Sigmoid colon (tissue), 7 donors: ENCODE results near the gene SDK2. TPM values are rescaled to one million over a fixed set of nuclear protein-coding genes. Genes with fewer than 3 reads are reported as not detected.

ENCODE experiments used
- DNase-seq: peaks from one replicate; pipeline ENCODE4 v3.0.0-alpha.2; 2019
- H3K27ac ChIP-seq, 4 donors: fragments of 200-600 bp; sonication (generic); one replicate each; pipeline ENCODE4 v1.5.1; 2016 to 2019; ENCODE audit warnings: mild to moderate bottlenecking in 1 of 4
- H3K27me3 ChIP-seq, 3 donors: fragments of 200-600 bp; sonication (generic); one replicate each; pipeline ENCODE4 v1.5.1; 2019; ENCODE audit warnings: mild to moderate bottlenecking in 1 of 3
- H3K36me3 ChIP-seq, 4 donors: fragments of 200-600 bp; sonication (generic); one replicate each; pipeline ENCODE4 v1.5.1; 2016 to 2019
- H3K4me1 ChIP-seq, 4 donors: fragments of 200-600 bp; sonication (generic); one replicate each; pipeline ENCODE4 v1.5.1; 2017 to 2019
- H3K4me3 ChIP-seq, 4 donors: fragments of 200-600 bp; sonication (generic); one replicate each; pipeline ENCODE4 v1.5.1; 2017 to 2019; ENCODE audit warnings: mild to moderate bottlenecking in 2 of 4, moderate library complexity in 1 of 4
- H3K9me3 ChIP-seq, 4 donors: fragments of 200-600 bp in 3 of 4; sonication (generic) in 3 of 4; one replicate each; pipeline versions ENCODE4 v1.5.1 to v1.6.1; 2013 to 2019
- EP300 ChIP-seq, 4 donors: sonication (generic); formaldehyde crosslinking; IDR thresholded peaks; one replicate each; pipeline ENCODE4 v1.6.1; 2017; ENCODE audit warnings: antibody characterized with exemption in 4 of 4
- POLR2A ChIP-seq, 2 donors: fragments of 450-650 bp; IDR thresholded peaks; one replicate each; pipeline ENCODE4 v1.6.1; 2016; ENCODE audit warnings: antibody characterized with exemption in 2 of 2, mild to moderate bottlenecking in 2 of 2, moderate library complexity in 2 of 2
- POLR2AphosphoS5 ChIP-seq, 4 donors: sonication (generic); formaldehyde crosslinking; IDR thresholded peaks; one replicate each; pipeline ENCODE4 v1.6.1; 2017; ENCODE audit warnings: antibody characterized with exemption in 4 of 4
- WGBS, 2 donors: extraction: QIAGEN DNeasy Blood & Tissue Kit; methylation state at CpG; one replicate each; pipeline ENCODE4 v1.1.7; 2013; 5-methylcytosine and 5-hydroxymethylcytosine counted together
- intact Hi-C: fragments of 100-400 bp; cut with DNase I; formaldehyde crosslinking; loops from one replicate; pipeline ENCODE4 v1.15.1; 2023
- polyA plus RNA-seq, 3 donors: library from polyadenylated mRNA; stranded (reverse); fragments of 200-250 nt; gene quantifications; one replicate each; pipeline ENCODE4 v1.2.3, GENCODE V29; 2013
- total RNA-seq, 4 donors: library from RNA; depleted of rRNA; stranded (reverse); fragments of >200 nt; gene quantifications; one replicate each; pipeline ENCODE4 v1.1.0, GENCODE V29; 2016
- TF ChIP-seq, protein P1 (sequence below), 4 experiments: fragments of 450-650 bp in 3 of 4; fragments of 200-600 bp in 1 of 4; IDR thresholded peaks; one replicate each; pipeline ENCODE4 v1.5.1; 2016 to 2019; ENCODE audit warnings: antibody characterized with exemption in 4 of 4, mild to moderate bottlenecking in 3 of 4, moderate library complexity in 2 of 4
- donor health status: healthy with polysubstance abuse.
- donor health status: Bipolar disorder and iron deficiency.
- donor health status: healthy.

SDK2 gene
- total and polyA plus RNA-seq, 7 donors, result under 0.01 to 1.9 (median 0.71) TPM

DNA sequence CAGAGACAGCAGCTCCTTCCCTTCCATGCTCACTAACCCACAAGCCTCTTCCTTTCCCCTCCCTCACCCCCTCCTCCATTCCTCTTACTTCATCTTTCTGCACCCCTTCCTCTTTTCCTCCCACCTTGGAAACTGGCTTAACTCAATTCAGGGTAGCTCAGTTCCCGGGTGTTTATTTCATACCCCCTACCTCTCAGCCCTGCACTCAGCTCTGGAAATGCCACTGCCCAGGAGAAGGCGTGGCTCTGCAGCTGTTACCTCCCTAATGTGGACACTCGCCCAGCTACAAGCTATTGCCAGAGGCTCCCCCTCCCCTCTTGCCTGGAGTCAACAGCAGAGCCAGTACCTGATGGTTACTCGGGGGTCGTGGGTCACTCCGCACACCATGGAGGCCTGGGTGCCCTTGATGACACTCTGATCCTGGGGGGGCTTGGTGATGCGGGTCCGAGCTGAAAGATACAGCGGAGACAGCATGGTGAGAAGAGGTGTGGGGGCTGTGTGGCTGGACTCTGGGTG, 214.0 kb downstream of the SDK2 start:
- no peaks in the 10 kb centered on the region for H3K36me3 ChIP-seq
- no peak overlapping the region for H3K4me3 ChIP-seq
- H3K27me3 ChIP-seq, result peaks cover 0 to 21% (median 0%) of the 10 kb centered on the region in 3 donors
- no peak overlapping the region for H3K27ac ChIP-seq
- no peaks in the 10 kb centered on the region for H3K9me3 ChIP-seq
- DNase-seq, result no peak
- intact Hi-C loops, result no loop called here
- peaks cover 0 to 16% (median 7%) of the 10 kb centered on the region in 4 donors for H3K4me1 ChIP-seq
- TF ChIP-seq EP300 (IDR thresholded peaks at IDR 0.05) (no peak), POLR2AphosphoS5 (IDR thresholded peaks at IDR 0.05) (no peak), POLR2A (IDR thresholded peaks at IDR 0.05) (no peak)
- TF ChIP-seq, protein P1, sequence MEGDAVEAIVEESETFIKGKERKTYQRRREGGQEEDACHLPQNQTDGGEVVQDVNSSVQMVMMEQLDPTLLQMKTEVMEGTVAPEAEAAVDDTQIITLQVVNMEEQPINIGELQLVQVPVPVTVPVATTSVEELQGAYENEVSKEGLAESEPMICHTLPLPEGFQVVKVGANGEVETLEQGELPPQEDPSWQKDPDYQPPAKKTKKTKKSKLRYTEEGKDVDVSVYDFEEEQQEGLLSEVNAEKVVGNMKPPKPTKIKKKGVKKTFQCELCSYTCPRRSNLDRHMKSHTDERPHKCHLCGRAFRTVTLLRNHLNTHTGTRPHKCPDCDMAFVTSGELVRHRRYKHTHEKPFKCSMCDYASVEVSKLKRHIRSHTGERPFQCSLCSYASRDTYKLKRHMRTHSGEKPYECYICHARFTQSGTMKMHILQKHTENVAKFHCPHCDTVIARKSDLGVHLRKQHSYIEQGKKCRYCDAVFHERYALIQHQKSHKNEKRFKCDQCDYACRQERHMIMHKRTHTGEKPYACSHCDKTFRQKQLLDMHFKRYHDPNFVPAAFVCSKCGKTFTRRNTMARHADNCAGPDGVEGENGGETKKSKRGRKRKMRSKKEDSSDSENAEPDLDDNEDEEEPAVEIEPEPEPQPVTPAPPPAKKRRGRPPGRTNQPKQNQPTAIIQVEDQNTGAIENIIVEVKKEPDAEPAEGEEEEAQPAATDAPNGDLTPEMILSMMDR (IDR thresholded peaks at IDR 0.05), result no peak
- WGBS, 2 donors, result 41 to 71% methylated on average over 9 of the region's 9 CpGs

DNA sequence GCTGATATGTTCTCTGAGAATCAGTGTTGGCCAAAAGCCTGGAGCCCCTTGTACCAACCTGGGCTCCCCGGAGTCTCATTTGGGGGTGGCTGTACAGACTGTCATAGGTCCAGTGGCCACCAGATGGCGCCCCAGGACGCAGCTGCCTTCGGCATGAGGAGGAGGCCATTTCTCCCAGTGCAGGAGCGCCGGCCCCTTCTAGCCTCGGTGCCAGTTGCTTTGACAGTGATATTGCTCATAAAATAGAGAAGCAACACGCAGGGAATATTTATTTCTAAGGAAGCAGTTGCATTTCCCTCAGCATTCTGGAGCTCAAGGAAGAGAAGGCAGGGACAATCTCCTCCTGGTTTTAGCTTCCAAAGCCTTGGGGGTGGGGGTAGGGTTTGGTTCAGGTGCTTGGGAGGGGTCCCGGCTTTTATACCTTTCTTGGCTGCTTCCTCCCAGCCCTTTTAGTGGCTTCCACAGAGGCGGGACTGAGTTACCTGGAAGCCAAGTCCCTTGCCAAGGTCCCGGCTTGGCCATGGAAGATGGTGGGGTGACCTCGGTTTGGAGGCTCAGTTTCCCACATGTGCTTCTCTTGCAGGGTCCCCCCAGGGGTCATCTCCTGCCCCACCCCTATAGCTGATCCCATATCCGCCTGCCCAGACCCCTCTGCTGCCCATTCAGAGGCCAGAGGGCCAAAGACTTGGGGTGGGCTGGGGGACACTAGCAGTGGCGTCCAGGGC, 214.6 kb downstream of the SDK2 start:
- H3K4me3 ChIP-seq, result no peak overlapping the region

DNA sequence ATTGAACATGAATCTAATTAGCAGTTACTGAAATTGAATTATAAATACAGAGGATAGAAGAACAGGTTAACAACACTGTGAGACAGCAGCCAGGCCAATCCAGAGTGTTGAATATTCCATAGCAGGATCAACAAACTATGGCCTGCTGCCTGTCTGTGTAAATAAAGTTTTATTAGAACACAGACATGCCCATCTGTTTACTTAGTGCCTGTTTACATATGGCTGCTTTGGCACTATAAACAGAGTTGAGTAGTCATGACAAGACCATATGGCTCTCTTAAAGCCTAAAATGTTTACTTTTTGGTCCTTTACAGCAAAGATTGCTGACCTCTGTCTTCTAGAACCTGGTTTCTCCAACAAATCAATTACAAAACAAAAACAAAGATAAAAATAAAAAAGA, 217.0 kb downstream of the SDK2 start:
- Histone ChIP-seq H3K27ac (no peak overlapping the region), H3K4me3 (no peak overlapping the region), H3K4me1 (peaks cover 0 to 16% (median 7%) of the 10 kb centered on the region in 4 donors), H3K27me3 (peaks cover 0 to 21% (median 0%) of the 10 kb centered on the region in 3 donors), H3K36me3 (no peaks in the 10 kb centered on the region), H3K9me3 (no peaks in the 10 kb centered on the region)
- DNase-seq, result no peak
- intact Hi-C loops, result no loop called here
- TF ChIP-seq, protein P1 (IDR thresholded peaks at IDR 0.05), result no peak
- no peak for TF ChIP-seq EP300 (IDR thresholded peaks at IDR 0.05)
- no peak for TF ChIP-seq POLR2AphosphoS5 (IDR thresholded peaks at IDR 0.05)
- no peak for TF ChIP-seq POLR2A (IDR thresholded peaks at IDR 0.05)

More for the DNA sequence above, 214.6 kb downstream of the SDK2 start:
- peaks cover 0 to 16% (median 7%) of the 10 kb centered on the region in 4 donors for H3K4me1 ChIP-seq
- H3K27me3 ChIP-seq, result peaks cover 0 to 21% (median 0%) of the 10 kb centered on the region in 3 donors
- DNase-seq, result peak; percentile 92
- no peak overlapping the region for H3K27ac ChIP-seq
- intact Hi-C loops, result loop anchor here (1.0 to 2.0 kb wide), 2 partner anchors 281 to 747 kb away; no protein-coding TSS in a partner anchor
- no peaks in the 10 kb centered on the region for H3K9me3 ChIP-seq
- H3K36me3 ChIP-seq, result no peaks in the 10 kb centered on the region
- WGBS, 2 donors, result 9 to 26% methylated on average over 14 of the region's 14 CpGs
- TF ChIP-seq, protein P1 (IDR thresholded peaks at IDR 0.05), result peak; percentile 89 to 96 (median 91)
- TF ChIP-seq EP300 (IDR thresholded peaks at IDR 0.05) (no peak), POLR2A (IDR thresholded peaks at IDR 0.05) (no peak)

DNA sequence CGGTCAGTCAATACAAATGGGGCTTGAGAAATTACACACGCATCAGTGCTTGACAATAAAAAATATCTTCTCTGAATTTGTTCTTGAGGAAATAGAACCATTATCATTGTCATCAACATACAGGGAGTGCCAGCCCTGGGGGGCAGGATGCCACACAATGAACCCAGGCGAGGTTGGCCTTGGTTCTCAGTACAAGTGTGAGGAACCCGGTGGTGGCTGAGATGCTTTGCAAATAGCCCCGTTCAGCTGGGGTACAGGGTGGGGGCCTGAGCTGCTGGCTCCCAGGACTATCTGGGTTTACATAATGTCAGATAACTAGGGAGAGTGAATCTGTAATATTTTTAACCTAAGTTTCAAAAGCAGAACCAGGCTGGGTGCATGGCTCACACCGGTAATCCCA, 219.7 kb downstream of the SDK2 start:
- H3K4me1 ChIP-seq, result peaks cover 0 to 2% (median 1%) of the 10 kb centered on the region in 4 donors
- H3K27ac ChIP-seq, result no peak overlapping the region
- H3K9me3 ChIP-seq, result no peaks in the 10 kb centered on the region
- H3K4me3 ChIP-seq, result no peak overlapping the region
- peaks cover 0 to 3% (median 0%) of the 10 kb centered on the region in 3 donors for H3K27me3 ChIP-seq
- no peaks in the 10 kb centered on the region for H3K36me3 ChIP-seq
- peak; percentile 21 for DNase-seq
- intact Hi-C loops, result no loop called here
- TF ChIP-seq POLR2AphosphoS5 (IDR thresholded peaks at IDR 0.05), result no peak
- no peak for TF ChIP-seq EP300 (IDR thresholded peaks at IDR 0.05)
- no peak for TF ChIP-seq POLR2A (IDR thresholded peaks at IDR 0.05)
- TF ChIP-seq, protein P1 (IDR thresholded peaks at IDR 0.05), result no peak
- 76 to 83% methylated on average over 6 of the region's 6 CpGs for WGBS, 2 donors
